Measurements from ENCODE around the gene STK16.

- TF ChIP-seq CTCF (CRISPR knock-in tag; IDR thresholded peaks at IDR 0.05) (no peak), REL (CRISPR knock-in tag; conservative IDR thresholded peaks at IDR 0.05) (no peak), FIP1L1 (IDR thresholded peaks at IDR 0.05; ENCODE audit: borderline replicate concordance, insufficient read depth, low read depth, low read length) (no peak), CCAR2 (optimal IDR thresholded peaks at IDR 0.05; ENCODE audit: low read depth, low read length) (no peak), NR2F1 (CRISPR knock-in tag; IDR thresholded peaks at IDR 0.05) (no peak), ZSCAN29 (CRISPR knock-in tag; conservative IDR thresholded peaks at IDR 0.05) (no peak), ZFP36L1 (CRISPR knock-in tag; IDR thresholded peaks at IDR 0.05) (no peak)
Measured at GRCh38 chr2:219289537-219290361, 44.5 kb downstream of the STK16 start.
